Endothelial cell of umbilical vein (primary cell): Measurements from ENCODE around the gene FOXL3. TPM values are rescaled to one million over a fixed set of nuclear protein-coding genes. Genes with fewer than 3 reads are reported as not detected.

Source experiments
- BruUV-seq: library from RNA; stranded (reverse); fragments of 400-500 nt; replicated peaks from 2 replicates; lab custom pipeline; 2021; lab: Mats Ljungman, UMichigan
- CTCF ChIA-PET: fragments of 300-600, 350-600 bp; sonication (Branson Sonifier 250); formaldehyde crosslinking; loops from one replicate; lab custom pipeline; 2021; ENCODE audit warnings: antibody characterized with exemption, inconsistent platforms; lab: Charles Lee
- POLR2A ChIA-PET: fragments of 300-600, 350-600 bp; sonication (Branson Sonifier 250); formaldehyde crosslinking; loops from one replicate; lab custom pipeline; 2021; ENCODE audit warnings: antibody characterized with exemption, inconsistent platforms; lab: Charles Lee
- DNase-seq: peaks from one replicate; pipeline ENCODE4 v3.0.0-alpha.2; 2011; ENCODE audit warnings: low read depth, low spot score
- FAIRE-seq: peaks from 2 replicates; lab custom pipeline; 2011; peaks lifted over from hg19 to GRCh38; lab: Jason Lieb, UNC
- H2AFZ ChIP-seq: 2 replicates; pipeline ENCODE4 v1.6.0; 2012; ENCODE audit warnings: low read depth, low read length, control low read depth, inconsistent platforms
- H3K27ac ChIP-seq: 2 replicates; pipeline ENCODE4 v1.5.1; 2011; ENCODE audit warnings: low read depth, mild to moderate bottlenecking, control low read depth, low read length, moderate library complexity; ENCODE audit not compliant: insufficient read depth
- H3K27me3 ChIP-seq, 2 experiments: 2 replicates each; pipeline versions ENCODE4 v1.6.0 to v1.6.1; 2011; ENCODE audit warnings: low read length in 2 of 2, mixed read lengths in 1 of 2; ENCODE audit not compliant: control insufficient read depth in 2 of 2, insufficient read depth in 2 of 2
- H3K36me3 ChIP-seq, 2 experiments: 2 replicates in 1 of 2; 3 replicates in 1 of 2; pipeline ENCODE4 v1.5.1; 2011; ENCODE audit warnings: low read length in 2 of 2, mild to moderate bottlenecking in 1 of 2, moderate library complexity in 1 of 2; ENCODE audit not compliant: control insufficient read depth in 2 of 2, insufficient read depth in 2 of 2; ENCODE audit errors: extremely low read depth in 1 of 2
- H3K4me1 ChIP-seq: 3 replicates; pipeline ENCODE4 v1.5.1; 2011; ENCODE audit warnings: mild to moderate bottlenecking, low read length; ENCODE audit not compliant: control insufficient read depth, insufficient read depth; ENCODE audit errors: extremely low read depth
- H3K4me2 ChIP-seq: 2 replicates; pipeline ENCODE4 v1.6.1; 2011; ENCODE audit warnings: low read length, control low read depth, mixed read lengths; ENCODE audit not compliant: insufficient read depth
- H3K4me3 ChIP-seq, 3 experiments: fragments of 200-600 bp in 1 of 3; sonication (generic), shearing (Covaris generic) in 1 of 3; replicated peaks in 1 of 3; 2 replicates each; pipeline ENCODE4 v1.5.1; 2011 to 2016; ENCODE audit warnings: control low read depth in 3 of 3, low read length in 3 of 3, mild to moderate bottlenecking in 2 of 3, inconsistent platforms in 1 of 3, low read depth in 1 of 3, moderate library complexity in 1 of 3; ENCODE audit not compliant: insufficient read depth in 1 of 3
- H3K79me2 ChIP-seq: 2 replicates; pipeline ENCODE4 v1.6.0; 2012; ENCODE audit warnings: low read length, inconsistent platforms; ENCODE audit not compliant: control insufficient read depth, insufficient read depth
- H3K9ac ChIP-seq: replicated peaks from 2 replicates; pipeline ENCODE3; 2011; ENCODE audit warnings: low read length, control low read depth; ENCODE audit not compliant: insufficient read depth; ENCODE audit errors: extremely low read depth
- H3K9me1 ChIP-seq: replicated peaks from 3 replicates; pipeline ENCODE4 v1.6.0; 2011; ENCODE audit warnings: mild to moderate bottlenecking, low read length; ENCODE audit not compliant: control insufficient read depth, insufficient read depth; ENCODE audit errors: extremely low read depth
- H3K9me3 ChIP-seq: replicated peaks from 2 replicates; pipeline ENCODE4 v1.5.1; 2012; ENCODE audit warnings: low read length, inconsistent platforms; ENCODE audit not compliant: control insufficient read depth, insufficient read depth
- H4K20me1 ChIP-seq: replicated peaks from 2 replicates; pipeline ENCODE3; 2011; ENCODE audit warnings: mild to moderate bottlenecking, low read length; ENCODE audit not compliant: control insufficient read depth, insufficient read depth; ENCODE audit errors: extremely low read depth
- CTCF ChIP-seq, 2 donors: IDR thresholded peaks; 1 replicate in 1 of 2; 2 replicates in 1 of 2; pipeline ENCODE4 v1.5.1; 2011; ENCODE audit warnings: low read length in 2 of 2, mild to moderate bottlenecking in 2 of 2, moderate library complexity in 2 of 2, control low read depth in 1 of 2, inconsistent platforms in 1 of 2, low read depth in 1 of 2; ENCODE audit not compliant: insufficient read depth in 1 of 2; ENCODE audit errors: extremely low read depth in 1 of 2
- EZH2 ChIP-seq: IDR thresholded peaks from 2 replicates; pipeline ENCODE4 v1.6.1; 2012; ENCODE audit warnings: borderline replicate concordance, low read depth, mild to moderate bottlenecking, moderate library complexity, low read length, inconsistent platforms; ENCODE audit not compliant: severe bottlenecking
- FOS ChIP-seq: IDR thresholded peaks from 2 replicates; pipeline ENCODE4 v1.6.1; 2011; ENCODE audit warnings: mild to moderate bottlenecking, low read length, moderate library complexity, borderline replicate concordance; ENCODE audit not compliant: insufficient read depth
- GATA2 ChIP-seq: IDR thresholded peaks from 2 replicates; pipeline ENCODE4 v1.7.0; 2011; ENCODE audit warnings: low read depth, mild to moderate bottlenecking, moderate library complexity, mixed read lengths, low read length; ENCODE audit not compliant: insufficient read length, insufficient read depth
- JUN ChIP-seq: IDR thresholded peaks from 2 replicates; pipeline ENCODE4 v1.6.1; 2011; ENCODE audit warnings: borderline replicate concordance, low read depth; ENCODE audit not compliant: insufficient read length, insufficient read depth
- MYC ChIP-seq: IDR thresholded peaks from one replicate; pipeline ENCODE4 v1.6.1; 2011; ENCODE audit warnings: mild to moderate bottlenecking, low read depth, low read length
- POLR2A ChIP-seq: IDR thresholded peaks from 2 replicates; pipeline ENCODE4 v1.6.1; 2012; ENCODE audit warnings: low read depth, mild to moderate bottlenecking, control low read depth, low read length
- POLR2AphosphoS5 ChIP-seq: IDR thresholded peaks from 2 replicates; pipeline ENCODE4 v1.6.1; 2012; ENCODE audit warnings: low read depth, mild to moderate bottlenecking, control low read depth, low read length, moderate library complexity; ENCODE audit not compliant: insufficient read depth
- dilution Hi-C: fragments of 300-500 bp; cut with MboI; formaldehyde crosslinking; loops from one replicate; pipeline ENCODE4 v1.15.0; 2019; ENCODE audit warnings: low sequenced_read_pairs; ENCODE audit not compliant: extremely low pct_ligation_motif_present
- intact Hi-C: fragments of 100-400 bp; cut with micrococcal nuclease; formaldehyde crosslinking; loops from one replicate; pipeline ENCODE4 v1.10.0; 2022
- polyA plus RNA-seq, 4 experiments: library from polyadenylated mRNA; depleted of rRNA in 3 of 4; stranded (reverse) in 3 of 4; unstranded in 1 of 4; fragments of >200 nt; gene quantifications; 2 replicates each; pipeline versions ENCODE4 v1.2.1 to v1.2.3, GENCODE V29; 2011 to 2012; ENCODE audit warnings: missing spikeins in 1 of 4
- total RNA-seq: library from RNA; stranded (reverse); gene quantifications from 2 replicates; pipeline ENCODE4 v1.2.3, GENCODE V29; 2021
- TF ChIP-seq, protein P1 (sequence below): IDR thresholded peaks from 2 replicates; pipeline ENCODE4 v1.6.1; 2011; ENCODE audit not compliant: insufficient read depth, insufficient read length

The FOXL3 gene
- total and polyA plus RNA-seq, 2 donors (not counting 3 experiments of a cell fraction or from before 2014, with no cell fraction given), result not detected

DNA sequence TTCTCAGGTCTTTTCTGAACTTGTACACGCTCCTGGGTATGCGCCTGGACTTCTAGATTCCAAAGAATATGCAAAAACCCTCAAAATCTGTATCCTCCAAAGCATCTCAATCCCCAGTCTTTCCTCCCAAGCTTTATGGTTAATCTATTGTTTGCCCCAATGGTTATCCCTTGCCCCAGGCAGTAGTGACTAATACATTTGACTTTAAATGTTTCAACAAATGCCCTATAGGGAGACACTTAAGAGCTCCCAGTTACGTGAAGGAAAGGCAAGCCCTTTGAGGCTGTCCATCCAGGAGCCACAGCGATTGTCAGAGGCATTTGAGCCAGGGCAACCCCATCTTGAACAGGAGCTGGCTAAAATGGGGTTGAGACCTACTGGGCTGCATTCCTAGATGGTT is 12.7 kb upstream of the FOXL3 start:
- peaks cover 9 to 10% of the 10 kb centered on the region in 2 experiments for H3K27me3 ChIP-seq
- TF ChIP-seq POLR2AphosphoS5 (no peak), JUN (no peak), FOS (no peak), GATA2 (no peak), POLR2A (no peak), EZH2 (no peak), MYC (no peak), CTCF (IDR thresholded peaks at IDR 0.05; ENCODE audit: extremely low read depth in 1 of 2, insufficient read depth in 1 of 2, low read depth in 1 of 2, low read length in 2 of 2) (no peak)
- TF ChIP-seq, protein P1, sequence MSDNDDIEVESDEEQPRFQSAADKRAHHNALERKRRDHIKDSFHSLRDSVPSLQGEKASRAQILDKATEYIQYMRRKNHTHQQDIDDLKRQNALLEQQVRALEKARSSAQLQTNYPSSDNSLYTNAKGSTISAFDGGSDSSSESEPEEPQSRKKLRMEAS, result no peak
- no peaks in the 10 kb centered on the region for H3K9me3 ChIP-seq
- H3K4me2 ChIP-seq, result no peak overlapping the region
- BruUV-seq, result no TSS peak
- dilution Hi-C loops, result no loop called here
- no peak overlapping the region for H3K27ac ChIP-seq
- no peak overlapping the region for H2AFZ ChIP-seq
- no peak overlapping the region for H3K4me3 ChIP-seq
- no peaks in the 10 kb centered on the region for H3K4me1 ChIP-seq
- ChIA-PET CTCF (no interaction called here), POLR2A (no interaction called here)
- FAIRE-seq (no peak), DNase-seq (no peak)
- no peaks in the 10 kb centered on the region for H4K20me1 ChIP-seq
- no peaks in the 10 kb centered on the region for H3K79me2 ChIP-seq
- no peaks in the 10 kb centered on the region for H3K9me1 ChIP-seq
- H3K36me3 ChIP-seq, result no peaks in the 10 kb centered on the region
- intact Hi-C loops, result no loop called here
- no peak overlapping the region for H3K9ac ChIP-seq
